Mucosa of descending colon (tissue), 3 donors: ENCODE data around the gene PRR13. TPM values are rescaled to one million over a fixed set of nuclear protein-coding genes. Genes with fewer than 3 reads are reported as not detected.
A peak's percentile ranks its signal among the peaks of the same experiment; 100 is the strongest.

ENCODE experiments used
- ATAC-seq: fragments of 200-7000 bp; cut with Tn5 transposase; one replicate; pipeline ENCODE4 v1.9.1; 2020; ENCODE audit warnings: mild to moderate bottlenecking, moderate library complexity
- DNase-seq, 3 donors: peaks; one replicate each; pipeline ENCODE4 v3.0.0-alpha.2; 2020
- H3K36me3 ChIP-seq: fragments of 200-600 bp; one replicate; pipeline ENCODE4 v1.8.0; 2021; ENCODE audit warnings: low read depth, mild to moderate bottlenecking
- H3K4me1 ChIP-seq: fragments of 200-600 bp; one replicate; pipeline ENCODE4 v1.8.0; 2021; ENCODE audit warnings: low read depth, mild to moderate bottlenecking
- H3K4me3 ChIP-seq: fragments of 200-600 bp; one replicate; pipeline ENCODE4 v1.8.0; 2021; ENCODE audit warnings: mild to moderate bottlenecking
- H3K9me3 ChIP-seq: fragments of 200-600 bp; one replicate; pipeline ENCODE4 v1.8.0; 2021; ENCODE audit warnings: mild to moderate bottlenecking
- intact Hi-C, 2 donors: fragments of 100-400 bp; cut with DNase I in 1 of 2; cut with micrococcal nuclease in 1 of 2; formaldehyde crosslinking; loops; one replicate each; pipeline versions ENCODE4 v1.11.0 to v1.11.1; 2022; cut with DNase I, micrococcal nuclease
- total RNA-seq, 3 donors: library from RNA; stranded (reverse); fragmentation: NEBNext Ultra II Directional in 2 of 3; extraction: Animal tissue kit (Norgen Biotek cat#: 25700) in 2 of 3; gene quantifications; one replicate each; pipeline versions ENCODE4 v1.2.1 to v1.2.4, GENCODE V29; 2021 to 2023
- TF ChIP-seq, protein P1 (sequence below): fragments of 200-600 bp; IDR thresholded peaks from one replicate; pipeline ENCODE4 v1.8.0; 2022; ENCODE audit warnings: antibody characterized with exemption, mild to moderate bottlenecking
- donor health status: DM: no; HTN: no; CAD: no; lungs with moderate emphysema.
- donor health status: DM: no; HTN: no; CAD: no.
- donor health status: DM: no; HTN: yes; CAD: no.

The PRR13 gene
- total RNA-seq, 3 donors from 2014 or later: 283 to 581 (median 528) TPM

DNA sequence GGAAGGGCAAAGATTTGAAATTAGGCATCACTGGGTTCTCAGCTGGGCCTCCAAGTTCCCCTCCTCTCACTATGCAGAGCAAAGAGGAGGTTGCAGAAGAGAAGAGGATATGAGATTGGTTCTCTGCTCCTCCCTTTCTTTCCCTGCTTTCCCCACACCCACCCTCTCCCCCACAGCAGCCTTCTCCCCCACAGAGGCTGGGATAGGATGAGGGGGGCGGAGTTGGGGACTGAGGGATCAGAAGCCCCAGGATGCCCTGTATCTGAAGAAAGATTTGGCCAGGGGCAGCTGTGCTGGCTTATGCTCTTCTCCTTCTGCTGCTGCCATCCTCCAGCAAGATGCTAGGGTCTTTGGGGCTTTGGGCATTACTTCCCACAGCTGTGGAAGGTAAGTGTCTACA is 17.9 kb upstream of the PRR13 start, which contains the start of gene AMHR2:
Gene AMHR2 (plus strand): TSS at position 259 of the 400 bp plus-strand sequence. CDS start 80 bp downstream, at position 339.
- Histone ChIP-seq H3K9me3 (no peaks in the 10 kb centered on the region), H3K4me1 (no peaks in the 10 kb centered on the region), H3K4me3 (no peak within 1 kb of the TSS), H3K36me3 (no peaks in the 10 kb centered on the region)
- no peak for DNase-seq
- no peak for ATAC-seq
- intact Hi-C loops: no loop called here
- TF ChIP-seq, protein P1, sequence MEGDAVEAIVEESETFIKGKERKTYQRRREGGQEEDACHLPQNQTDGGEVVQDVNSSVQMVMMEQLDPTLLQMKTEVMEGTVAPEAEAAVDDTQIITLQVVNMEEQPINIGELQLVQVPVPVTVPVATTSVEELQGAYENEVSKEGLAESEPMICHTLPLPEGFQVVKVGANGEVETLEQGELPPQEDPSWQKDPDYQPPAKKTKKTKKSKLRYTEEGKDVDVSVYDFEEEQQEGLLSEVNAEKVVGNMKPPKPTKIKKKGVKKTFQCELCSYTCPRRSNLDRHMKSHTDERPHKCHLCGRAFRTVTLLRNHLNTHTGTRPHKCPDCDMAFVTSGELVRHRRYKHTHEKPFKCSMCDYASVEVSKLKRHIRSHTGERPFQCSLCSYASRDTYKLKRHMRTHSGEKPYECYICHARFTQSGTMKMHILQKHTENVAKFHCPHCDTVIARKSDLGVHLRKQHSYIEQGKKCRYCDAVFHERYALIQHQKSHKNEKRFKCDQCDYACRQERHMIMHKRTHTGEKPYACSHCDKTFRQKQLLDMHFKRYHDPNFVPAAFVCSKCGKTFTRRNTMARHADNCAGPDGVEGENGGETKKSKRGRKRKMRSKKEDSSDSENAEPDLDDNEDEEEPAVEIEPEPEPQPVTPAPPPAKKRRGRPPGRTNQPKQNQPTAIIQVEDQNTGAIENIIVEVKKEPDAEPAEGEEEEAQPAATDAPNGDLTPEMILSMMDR: no peak

DNA sequence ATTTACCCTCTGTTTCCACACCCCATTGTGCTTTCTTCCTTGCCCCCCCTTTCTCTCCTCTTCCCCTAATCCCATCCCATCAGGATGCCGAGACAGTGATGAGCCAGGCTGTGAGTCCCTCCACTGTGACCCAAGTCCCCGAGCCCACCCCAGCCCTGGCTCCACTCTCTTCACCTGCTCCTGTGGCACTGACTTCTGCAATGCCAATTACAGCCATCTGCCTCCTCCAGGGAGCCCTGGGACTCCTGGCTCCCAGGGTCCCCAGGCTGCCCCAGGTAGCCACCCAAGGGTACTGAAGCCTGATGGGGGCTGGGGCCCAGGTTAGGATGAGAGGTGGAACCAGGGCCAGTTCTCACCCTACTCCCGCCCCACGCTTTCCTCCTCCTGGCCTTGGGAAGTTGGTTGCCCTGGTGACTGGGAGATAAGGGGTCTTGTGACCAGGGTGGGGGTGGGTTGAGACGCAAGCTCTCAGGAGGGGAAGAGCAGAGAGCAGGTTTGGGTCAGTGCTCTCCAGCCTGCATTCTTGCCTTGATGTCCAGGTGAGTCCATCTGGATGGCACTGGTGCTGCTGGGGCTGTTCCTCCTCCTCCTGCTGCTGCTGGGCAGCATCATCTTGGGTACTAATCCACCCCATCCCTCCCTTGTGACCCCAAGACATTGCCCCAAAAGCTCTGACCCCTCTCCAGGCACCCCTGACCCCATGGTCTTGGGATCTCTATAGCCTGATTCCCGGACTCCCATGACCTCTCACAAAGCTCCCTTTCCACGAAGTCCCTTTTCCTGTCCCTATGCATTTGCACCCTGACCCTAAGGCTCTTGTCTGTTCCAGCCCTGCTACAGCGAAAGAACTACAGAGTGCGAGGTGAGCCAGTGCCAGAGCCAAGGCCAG is 16.7 kb upstream of the PRR13 start:
- H3K4me1 ChIP-seq: no peaks in the 10 kb centered on the region
- intact Hi-C loops: no loop called here
- DNase-seq: no peak
- no peak for ATAC-seq
- H3K4me3 ChIP-seq: no peak overlapping the region
- TF ChIP-seq, protein P1: no peak
- H3K36me3 ChIP-seq: no peaks in the 10 kb centered on the region
- no peaks in the 10 kb centered on the region for H3K9me3 ChIP-seq

DNA sequence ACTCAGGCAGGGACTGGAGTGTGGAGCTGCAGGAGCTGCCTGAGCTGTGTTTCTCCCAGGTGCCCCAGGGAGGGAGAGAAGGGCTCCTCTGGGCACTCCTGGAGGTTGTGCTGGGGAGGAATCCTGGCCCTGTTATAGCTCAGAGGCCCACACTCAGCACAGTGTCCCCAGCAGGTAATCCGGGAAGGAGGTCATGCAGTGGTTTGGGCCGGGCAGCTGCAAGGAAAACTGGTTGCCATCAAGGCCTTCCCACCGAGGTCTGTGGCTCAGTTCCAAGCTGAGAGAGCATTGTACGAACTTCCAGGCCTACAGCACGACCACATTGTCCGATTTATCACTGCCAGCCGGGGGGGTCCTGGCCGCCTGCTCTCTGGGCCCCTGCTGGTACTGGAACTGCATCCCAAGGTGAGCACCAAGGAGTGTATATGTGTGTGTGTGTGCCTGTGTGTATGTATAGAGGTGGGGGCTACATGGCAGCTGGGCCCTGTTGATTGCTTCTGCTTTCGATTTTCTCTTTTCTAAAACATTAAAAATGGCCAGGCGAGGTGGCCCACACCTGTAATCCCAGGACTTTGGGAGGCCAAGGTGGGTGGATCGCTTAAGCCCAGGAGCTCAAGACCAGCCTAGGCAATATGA is 15.9 kb upstream of the PRR13 start:
- ATAC-seq (no peak), DNase-seq (no peak)

DNA sequence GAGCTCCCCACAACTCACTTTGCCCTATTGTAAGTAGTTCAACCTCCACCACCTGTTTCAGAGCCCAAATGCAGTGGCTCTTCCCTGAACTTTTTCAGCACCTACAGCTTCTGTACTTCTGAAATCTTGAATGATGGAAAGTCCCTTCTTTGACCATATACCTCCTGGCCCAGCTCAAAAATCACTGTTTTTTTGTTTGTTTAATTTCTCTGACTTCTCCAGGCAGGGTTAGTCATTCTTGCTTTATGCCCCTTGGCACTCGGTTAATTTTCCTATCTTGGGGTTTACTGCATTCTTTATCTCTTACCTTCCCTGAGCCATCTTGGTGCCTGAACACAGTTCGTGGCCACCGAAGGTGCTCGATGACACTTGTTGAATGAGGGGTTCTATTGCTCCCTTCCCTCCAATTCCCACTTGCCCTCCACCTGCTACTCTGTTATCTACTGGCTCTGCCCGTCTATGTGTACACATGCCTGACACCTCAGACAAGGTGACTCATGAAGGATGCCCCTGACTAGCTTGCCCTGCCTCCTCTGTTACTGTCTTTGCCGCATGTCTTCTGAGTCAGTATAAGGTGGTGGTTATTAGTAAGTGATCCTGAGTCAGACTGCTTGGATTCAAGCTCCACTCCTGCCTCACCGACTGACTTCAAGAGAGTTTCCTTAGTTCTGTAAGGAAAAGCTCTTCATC is 13.5 kb upstream of the PRR13 start:
- intact Hi-C loops: no loop called here
- ATAC-seq (peak; percentile 89), DNase-seq (no peak)
- no peak overlapping the region for H3K4me3 ChIP-seq
- TF ChIP-seq, protein P1: no peak
- no peaks in the 10 kb centered on the region for H3K36me3 ChIP-seq
- H3K4me1 ChIP-seq: no peaks in the 10 kb centered on the region
- H3K9me3 ChIP-seq: no peaks in the 10 kb centered on the region

More for the DNA sequence above, 15.9 kb upstream of the PRR13 start:
- no peaks in the 10 kb centered on the region for H3K36me3 ChIP-seq
- H3K9me3 ChIP-seq: no peaks in the 10 kb centered on the region
- TF ChIP-seq, protein P1: no peak
- H3K4me1 ChIP-seq: no peaks in the 10 kb centered on the region
- no peak overlapping the region for H3K4me3 ChIP-seq
- intact Hi-C loops: no loop called here

DNA sequence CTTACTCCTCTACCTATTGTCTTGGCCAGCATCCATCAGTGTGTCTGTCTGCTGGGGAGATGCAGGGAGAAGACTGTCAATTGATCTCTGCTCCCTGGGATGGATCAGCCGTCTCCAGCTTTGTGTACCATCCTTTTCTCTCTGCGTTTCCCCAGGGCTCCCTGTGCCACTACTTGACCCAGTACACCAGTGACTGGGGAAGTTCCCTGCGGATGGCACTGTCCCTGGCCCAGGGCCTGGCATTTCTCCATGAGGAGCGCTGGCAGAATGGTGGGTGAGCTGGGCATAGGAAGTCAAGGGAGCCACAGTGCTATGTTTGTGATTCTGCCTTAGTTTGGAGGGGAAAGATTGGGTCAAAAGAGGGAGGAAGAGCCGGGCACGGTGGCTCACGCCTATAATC is 12.8 kb upstream of the PRR13 start:
- intact Hi-C loops: no loop called here
- no peaks in the 10 kb centered on the region for H3K9me3 ChIP-seq
- no peak for DNase-seq
- TF ChIP-seq, protein P1: no peak
- H3K4me1 ChIP-seq: no peaks in the 10 kb centered on the region
- no peak for ATAC-seq
- H3K4me3 ChIP-seq: no peak overlapping the region
- H3K36me3 ChIP-seq: no peaks in the 10 kb centered on the region
